Esophagus squamous epithelium (tissue), 4 donors: ENCODE data around the gene PRKG1.

ENCODE experiments used
- CTCF ChIP-seq, 6 experiments: fragments of 450-650 bp in 4 of 6; fragments of 200-600 bp in 2 of 6; sonication (generic) in 2 of 6; IDR thresholded peaks; one replicate each; pipeline ENCODE4 v1.5.1; 2016 to 2019; ENCODE audit warnings: antibody characterized with exemption in 6 of 6, mild to moderate bottlenecking in 4 of 6, moderate library complexity in 4 of 6
- POLR2A ChIP-seq, 4 donors: fragments of 450-650 bp; IDR thresholded peaks; one replicate each; pipeline ENCODE4 v1.6.1; 2017; ENCODE audit warnings: antibody characterized with exemption in 4 of 4, mild to moderate bottlenecking in 4 of 4, moderate library complexity in 3 of 4

GRCh38 chr10:51649064-51649463 lies 574.8 kb downstream of the PRKG1 start:
- TF ChIP-seq CTCF (IDR thresholded peaks at IDR 0.05): no peak
- no peak for TF ChIP-seq POLR2A (IDR thresholded peaks at IDR 0.05)
